HG03139 (cell line): ENCODE data around the gene NACAD.
"Not testable (repeated sequence)": the region's sequence is repeated elsewhere in the genome, so short reads cannot be mapped to it uniquely, and the experiment has no call there.

ENCODE experiments used
- ATAC-seq: cut with Tn5 transposase; IDR thresholded peaks from one replicate; pipeline ENCODE4 v1.9.1; 2021; ENCODE audit not compliant: unreplicated experiment

Gene NACAD

GRCh38 chr7:45118292-45118691 is 29.5 kb upstream of the NACAD start:
- ATAC-seq = no peak

DNA sequence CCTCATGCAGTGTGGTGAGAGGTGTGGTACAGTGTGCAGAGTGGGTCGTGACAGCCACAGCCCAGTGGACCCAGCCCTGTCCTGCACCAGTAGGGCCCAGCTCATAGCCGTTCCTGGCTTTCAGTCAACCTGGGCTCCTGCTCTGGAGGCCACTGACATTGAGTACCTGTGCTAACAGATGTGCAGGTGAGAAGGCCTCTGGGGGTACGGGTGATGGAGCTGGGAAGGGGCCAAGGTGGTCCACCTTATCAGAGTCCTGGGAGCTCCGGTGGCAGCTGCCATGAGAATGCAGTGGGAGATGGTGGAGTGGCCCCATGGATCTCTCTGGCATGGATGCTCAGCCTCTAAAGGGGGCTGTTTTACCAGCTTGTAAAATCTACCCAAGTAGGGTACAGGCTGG is 28.8 kb upstream of the NACAD start:
- no peak for ATAC-seq

GRCh38 chr7:45116048-45116447 is 27.3 kb upstream of the NACAD start:
- ATAC-seq = no peak

DNA sequence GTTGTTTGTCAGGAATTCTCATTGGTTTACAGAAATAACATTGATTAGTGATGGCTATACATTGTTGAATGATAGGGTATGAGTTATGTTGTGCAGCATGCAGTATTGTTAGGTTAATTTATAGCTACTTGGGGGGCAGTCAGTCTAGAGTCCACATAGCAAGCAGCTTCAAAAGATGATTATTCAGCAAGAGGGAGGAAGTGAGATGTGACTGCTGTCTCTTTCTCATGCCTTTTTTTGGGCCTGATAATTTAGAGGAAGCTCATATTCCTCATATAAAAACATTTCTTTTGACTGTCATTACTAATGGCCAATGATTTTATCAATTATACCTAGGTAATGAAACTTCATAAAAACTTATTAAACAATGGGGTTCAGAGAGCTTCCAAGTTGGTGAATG is 26.2 kb upstream of the NACAD start:
- ATAC-seq = no peak

GRCh38 chr7:45114257-45114656 is 25.5 kb upstream of the NACAD start:
- not testable (repeated sequence) for ATAC-seq

GRCh38 chr7:45112648-45113047 is 23.9 kb upstream of the NACAD start:
- no peak for ATAC-seq

GRCh38 chr7:45111298-45112223 is 22.8 kb upstream of the NACAD start, which contains the start of gene TBRG4:
TBRG4 (minus strand) TSS chr7:45111697; CDS start chr7:45109237, 2,460 bp downstream.
- ATAC-seq = peak; percentile 91

GRCh38 chr7:45108863-45109262 is 20.1 kb upstream of the NACAD start:
- ATAC-seq = no peak

DNA sequence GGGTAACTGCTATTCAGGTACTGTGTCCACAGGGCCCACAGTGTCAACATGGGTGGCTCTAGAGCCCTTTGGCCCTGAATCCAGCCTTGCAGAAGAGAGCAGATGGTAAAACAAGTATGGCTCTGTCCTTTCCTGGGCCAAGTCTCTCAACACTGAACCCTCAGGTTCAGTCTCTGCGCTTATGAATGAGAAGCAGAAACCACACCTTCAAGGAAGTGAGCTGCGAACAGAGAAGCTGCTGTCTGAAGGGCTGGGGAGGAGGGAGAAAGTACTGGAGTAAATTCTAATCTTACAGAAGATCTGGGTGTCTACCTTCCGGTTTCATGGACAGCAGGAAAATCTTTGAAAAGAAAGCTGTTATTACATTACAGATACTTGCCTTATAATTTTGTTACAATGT is 18.6 kb upstream of the NACAD start:
- no peak for ATAC-seq

- ATAC-seq = no peak
These were observed 18.1 kb upstream of the NACAD start for GRCh38 chr7:45106820-45107219.

- no peak for ATAC-seq
These were observed 16.9 kb upstream of the NACAD start for GRCh38 chr7:45105588-45106188.

DNA sequence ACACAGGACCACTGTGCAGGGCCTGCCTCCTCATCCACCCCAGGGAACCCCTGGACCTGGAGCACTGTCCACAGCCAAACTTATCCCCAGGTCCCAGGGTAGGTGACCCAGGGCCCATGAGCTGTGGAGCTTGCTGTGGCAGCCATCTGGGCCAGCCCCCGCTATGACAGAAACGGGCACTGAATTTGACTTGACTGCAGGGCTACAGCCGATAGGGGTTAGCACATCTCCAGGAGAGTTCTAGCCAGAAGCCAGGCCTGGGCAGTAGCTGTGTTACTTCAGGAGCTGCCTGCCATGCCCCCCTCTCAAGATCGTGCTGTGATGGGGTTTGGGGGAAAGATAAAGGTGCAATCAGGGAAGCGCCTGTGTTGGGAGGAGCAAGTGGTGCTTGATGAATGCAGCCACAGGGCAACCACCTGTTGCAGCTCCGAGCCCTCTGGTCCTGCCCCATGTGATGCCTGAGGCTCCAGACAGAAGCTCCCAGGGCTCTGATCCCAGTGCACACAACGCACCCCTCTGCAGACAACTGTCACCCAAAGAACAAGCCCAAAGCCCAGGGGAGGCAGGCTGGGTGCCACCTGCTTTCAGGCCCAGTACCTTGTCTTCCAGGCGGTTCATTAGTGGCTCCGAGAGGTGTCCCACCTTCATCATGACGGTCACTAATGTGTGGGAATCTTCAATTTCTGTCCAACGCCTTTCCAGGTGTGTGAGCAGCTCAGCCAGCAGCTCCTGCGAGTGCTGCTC is 16.2 kb upstream of the NACAD start:
- no peak for ATAC-seq

DNA sequence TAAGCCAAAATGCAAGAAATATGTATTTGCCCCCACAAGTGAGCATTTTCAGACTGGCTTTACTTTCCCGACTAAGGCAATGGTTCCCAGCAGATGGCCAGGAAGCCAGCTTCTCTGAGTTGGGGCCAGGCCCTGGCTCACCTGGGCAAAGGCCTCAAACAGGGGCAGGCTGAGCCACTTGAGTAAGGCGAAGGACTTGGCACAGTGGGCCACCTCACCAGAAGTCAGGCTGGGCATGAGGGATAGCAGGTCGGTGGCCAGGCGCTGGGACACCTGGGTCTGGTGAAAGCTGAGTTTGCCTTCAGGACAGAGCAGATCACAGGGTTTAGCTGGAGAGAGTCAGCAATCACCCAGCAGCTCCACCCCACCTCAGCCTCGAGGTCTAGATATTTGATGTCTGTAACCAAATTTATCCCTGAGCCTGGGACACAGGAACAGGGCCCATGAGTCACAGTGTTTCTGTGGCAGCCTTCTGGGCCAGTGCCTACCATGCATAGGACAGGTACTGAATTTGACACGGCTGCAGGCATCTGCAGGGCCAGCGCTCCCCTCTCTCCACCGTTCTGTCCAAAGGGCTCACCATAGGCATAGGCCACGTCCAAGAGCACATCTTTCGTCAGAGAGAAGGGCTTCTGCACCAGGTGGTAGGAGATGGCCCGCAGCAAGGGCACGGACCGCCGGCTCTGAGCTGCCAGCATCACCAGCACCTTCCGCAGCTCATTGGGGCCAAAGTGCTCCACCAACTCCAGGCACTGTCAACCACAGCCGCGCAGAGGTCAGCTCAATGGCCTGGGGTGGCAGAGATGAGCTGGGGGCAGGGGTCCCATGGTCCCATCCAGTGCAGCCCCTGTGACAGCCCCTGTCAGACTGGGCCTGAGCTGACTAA is 15.4 kb upstream of the NACAD start:
- ATAC-seq = no peak

GRCh38 chr7:45102785-45103712 is 14.3 kb upstream of the NACAD start:
- no peak for ATAC-seq

DNA sequence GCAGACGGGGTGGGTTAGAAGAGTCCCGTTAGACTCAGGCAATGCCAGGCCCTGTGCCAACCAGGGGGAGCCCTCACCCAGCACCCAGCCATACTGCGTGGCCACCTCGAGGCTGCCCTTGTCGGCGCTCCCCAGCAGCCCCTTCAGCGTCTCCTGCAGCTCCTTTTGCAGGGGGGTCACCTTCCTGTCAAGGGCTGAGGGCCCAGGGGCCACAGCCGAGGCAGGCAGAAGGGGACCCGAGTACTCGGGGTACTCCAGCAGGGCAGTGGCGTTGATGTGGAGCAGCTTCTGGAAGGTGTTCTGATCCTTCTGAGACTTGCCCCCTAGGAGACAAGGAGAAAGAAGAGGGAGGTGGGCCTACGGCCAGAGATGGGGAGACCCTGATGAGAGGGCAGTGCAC is 13.0 kb upstream of the NACAD start:
- ATAC-seq = no peak

DNA sequence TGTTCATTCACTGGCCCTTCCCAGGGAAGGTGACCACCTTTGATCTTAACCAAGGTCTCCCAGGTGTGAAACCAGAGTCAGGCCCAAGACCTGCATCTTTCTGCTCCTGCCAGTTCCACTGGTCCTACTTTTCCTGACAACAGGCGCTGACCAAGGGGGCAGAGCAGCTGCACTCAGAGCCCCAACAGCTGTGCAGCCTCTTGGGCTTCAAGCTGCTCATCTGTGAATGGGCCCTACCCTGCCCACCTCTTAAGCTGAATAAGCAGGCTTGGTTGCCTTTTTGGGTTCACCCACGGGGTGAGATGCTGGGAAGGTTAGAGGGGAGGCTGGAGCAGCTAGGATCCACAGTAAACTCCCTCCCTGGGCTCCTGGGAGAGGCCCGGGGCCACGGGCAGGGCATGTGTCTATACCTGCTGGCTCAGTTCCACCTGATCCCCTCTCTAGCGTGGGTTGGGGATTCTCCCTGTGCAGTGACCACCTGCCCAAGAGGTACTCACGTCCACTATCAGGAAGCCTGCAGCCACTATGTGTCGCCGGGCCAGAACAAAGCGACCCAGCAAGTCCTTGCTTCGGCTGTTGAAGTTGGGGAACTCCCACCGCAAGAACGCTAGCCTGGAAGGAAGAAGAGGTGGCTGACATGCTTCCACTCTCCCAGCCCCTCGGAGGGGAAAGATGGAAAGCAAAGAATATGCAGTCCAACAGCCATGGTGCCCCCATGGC is 12.2 kb upstream of the NACAD start:
- ATAC-seq = no peak

DNA sequence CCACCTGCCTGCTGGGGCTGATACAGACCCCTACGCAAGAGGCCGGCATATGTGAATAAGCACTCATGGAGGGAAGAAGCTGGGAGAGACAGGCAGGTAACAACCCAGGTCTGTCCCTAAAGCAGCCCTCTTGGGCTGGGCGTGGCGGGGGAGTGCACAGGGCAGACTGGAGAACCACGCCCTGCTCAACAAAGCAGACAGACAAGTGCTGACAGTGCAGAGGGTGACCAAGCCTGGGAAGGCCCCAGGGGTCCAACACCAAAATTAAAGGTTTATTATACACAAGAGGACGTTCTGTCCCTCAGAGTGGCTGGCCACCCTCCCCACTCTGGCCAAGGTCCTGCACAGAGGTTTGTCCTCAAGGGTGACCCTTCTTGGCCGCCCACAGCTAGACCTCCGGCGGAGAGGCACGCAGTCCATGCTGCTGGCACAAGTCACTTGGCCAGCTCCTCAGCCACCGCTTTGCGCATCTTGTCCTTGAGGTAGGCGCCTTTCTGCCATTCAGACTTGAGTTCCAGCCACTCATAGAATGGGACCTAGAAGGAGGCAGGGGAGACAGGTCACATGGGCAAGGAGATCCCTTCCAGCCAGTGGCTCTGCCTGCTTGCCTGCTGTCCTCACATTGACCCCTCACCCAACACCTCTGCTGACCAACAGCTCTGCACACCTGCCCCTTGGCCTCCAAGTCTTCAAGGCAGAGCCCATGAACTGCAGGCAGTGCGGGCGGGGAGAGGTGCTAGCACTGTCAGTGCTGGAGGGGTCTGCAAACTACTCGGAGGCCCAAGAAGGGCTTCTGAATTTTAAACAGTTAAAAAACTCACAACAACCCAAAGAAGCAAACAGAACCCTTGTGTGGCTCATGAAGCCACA is 11.4 kb upstream of the NACAD start:
- ATAC-seq = no peak
